C4-2B (cell line): ENCODE results near the gene LMCD1.

ENCODE experiments used
- ZFX ChIP-seq: fragments of 450-650 bp; IDR thresholded peaks from 2 replicates; pipeline ENCODE4 v1.6.1; 2017
- TF ChIP-seq, protein P1 (sequence below): fragments of 450-650 bp; conservative IDR thresholded peaks from 2 replicates; pipeline ENCODE4 v1.5.1; 2017; ENCODE audit warnings: mild to moderate bottlenecking

DNA sequence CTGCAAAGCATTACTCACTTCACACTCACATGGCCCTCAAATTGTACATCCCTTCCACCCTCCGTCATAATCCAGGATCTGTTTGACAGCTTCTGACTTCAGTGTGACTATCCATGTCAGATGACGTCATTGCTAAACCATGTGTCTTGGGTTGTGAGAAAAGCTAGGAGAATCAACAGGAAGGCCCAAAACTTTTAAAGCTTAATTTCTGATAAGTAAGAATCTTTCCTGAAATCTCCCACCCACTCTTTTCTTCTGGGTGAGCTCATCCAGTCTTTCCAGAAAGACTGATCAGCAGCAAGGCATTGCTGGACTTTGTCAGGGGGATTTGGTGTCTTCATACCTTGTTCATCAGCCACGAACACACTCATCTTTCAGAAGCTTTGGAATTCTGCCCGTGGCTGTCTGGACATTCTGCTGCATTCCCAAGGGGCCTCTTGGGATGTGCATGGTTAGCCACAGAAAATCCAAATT is 11.5 kb upstream of the LMCD1 start:
- TF ChIP-seq, protein P1, sequence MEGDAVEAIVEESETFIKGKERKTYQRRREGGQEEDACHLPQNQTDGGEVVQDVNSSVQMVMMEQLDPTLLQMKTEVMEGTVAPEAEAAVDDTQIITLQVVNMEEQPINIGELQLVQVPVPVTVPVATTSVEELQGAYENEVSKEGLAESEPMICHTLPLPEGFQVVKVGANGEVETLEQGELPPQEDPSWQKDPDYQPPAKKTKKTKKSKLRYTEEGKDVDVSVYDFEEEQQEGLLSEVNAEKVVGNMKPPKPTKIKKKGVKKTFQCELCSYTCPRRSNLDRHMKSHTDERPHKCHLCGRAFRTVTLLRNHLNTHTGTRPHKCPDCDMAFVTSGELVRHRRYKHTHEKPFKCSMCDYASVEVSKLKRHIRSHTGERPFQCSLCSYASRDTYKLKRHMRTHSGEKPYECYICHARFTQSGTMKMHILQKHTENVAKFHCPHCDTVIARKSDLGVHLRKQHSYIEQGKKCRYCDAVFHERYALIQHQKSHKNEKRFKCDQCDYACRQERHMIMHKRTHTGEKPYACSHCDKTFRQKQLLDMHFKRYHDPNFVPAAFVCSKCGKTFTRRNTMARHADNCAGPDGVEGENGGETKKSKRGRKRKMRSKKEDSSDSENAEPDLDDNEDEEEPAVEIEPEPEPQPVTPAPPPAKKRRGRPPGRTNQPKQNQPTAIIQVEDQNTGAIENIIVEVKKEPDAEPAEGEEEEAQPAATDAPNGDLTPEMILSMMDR = no peak
- no peak for TF ChIP-seq ZFX
